ENCODE measurements around the gene CDCA5. TPM values are rescaled to one million over a fixed set of nuclear protein-coding genes. Genes with fewer than 3 reads are reported as not detected.

Gene CDCA5
- total and polyA plus RNA-seq, 4 donors = 1.8 to 2.7 (median 2.2) TPM

DNA sequence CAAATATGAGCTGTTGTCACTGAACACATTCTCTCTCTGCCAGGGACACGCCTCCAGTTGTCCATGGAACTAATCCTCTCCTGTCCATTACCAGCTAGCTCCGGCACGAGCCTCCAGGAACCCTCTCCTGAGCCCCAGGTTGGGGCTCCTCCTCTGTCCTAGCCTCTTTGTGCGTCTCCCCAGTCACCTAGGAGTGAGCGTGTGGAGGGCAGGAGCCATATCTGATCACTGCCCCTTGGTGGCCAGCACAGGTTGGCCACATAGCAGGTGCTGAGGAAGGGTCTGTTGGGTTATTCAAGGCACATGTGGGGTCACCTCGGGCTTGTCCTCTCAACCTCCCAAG lies 48.0 kb upstream of the CDCA5 start:
- DNase-seq (no peak), ATAC-seq (ENCODE audit: insufficient read depth, low FRiP score) (no peak)
- H3K27ac ChIP-seq (ENCODE audit: low read depth in 1 of 2, low read length in 1 of 2) = no peak overlapping the region
- WGBS, 2 donors = 84 to 87% methylated on average over 6 of the region's 6 CpGs
- no peak overlapping the region for H3K9ac ChIP-seq (ENCODE audit: insufficient read depth in 1 of 2, low read length in 2 of 2)
- TF ChIP-seq, protein P1, sequence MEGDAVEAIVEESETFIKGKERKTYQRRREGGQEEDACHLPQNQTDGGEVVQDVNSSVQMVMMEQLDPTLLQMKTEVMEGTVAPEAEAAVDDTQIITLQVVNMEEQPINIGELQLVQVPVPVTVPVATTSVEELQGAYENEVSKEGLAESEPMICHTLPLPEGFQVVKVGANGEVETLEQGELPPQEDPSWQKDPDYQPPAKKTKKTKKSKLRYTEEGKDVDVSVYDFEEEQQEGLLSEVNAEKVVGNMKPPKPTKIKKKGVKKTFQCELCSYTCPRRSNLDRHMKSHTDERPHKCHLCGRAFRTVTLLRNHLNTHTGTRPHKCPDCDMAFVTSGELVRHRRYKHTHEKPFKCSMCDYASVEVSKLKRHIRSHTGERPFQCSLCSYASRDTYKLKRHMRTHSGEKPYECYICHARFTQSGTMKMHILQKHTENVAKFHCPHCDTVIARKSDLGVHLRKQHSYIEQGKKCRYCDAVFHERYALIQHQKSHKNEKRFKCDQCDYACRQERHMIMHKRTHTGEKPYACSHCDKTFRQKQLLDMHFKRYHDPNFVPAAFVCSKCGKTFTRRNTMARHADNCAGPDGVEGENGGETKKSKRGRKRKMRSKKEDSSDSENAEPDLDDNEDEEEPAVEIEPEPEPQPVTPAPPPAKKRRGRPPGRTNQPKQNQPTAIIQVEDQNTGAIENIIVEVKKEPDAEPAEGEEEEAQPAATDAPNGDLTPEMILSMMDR (IDR thresholded peaks at IDR 0.05; ENCODE audit: control extremely low read depth, extremely low read depth) = no peak
- peaks cover 24 to 57% (median 38%) of the 10 kb centered on the region in 4 donors for H3K36me3 ChIP-seq (ENCODE audit: control insufficient read depth in 4 of 4, insufficient read depth in 4 of 4, low read length in 4 of 4)
- H3K4me3 ChIP-seq = no peak overlapping the region
- no peaks in the 10 kb centered on the region for H3K27me3 ChIP-seq (ENCODE audit: control insufficient read depth in 3 of 3, insufficient read depth in 3 of 3, low read length in 2 of 3)
- peaks cover 0 to 20% (median 12%) of the 10 kb centered on the region in 5 donors for H3K4me1 ChIP-seq (ENCODE audit: control insufficient read depth in 5 of 5, insufficient read depth in 5 of 5, low read length in 5 of 5)
- no peaks in the 10 kb centered on the region for H3K9me3 ChIP-seq (ENCODE audit: control insufficient read depth in 4 of 4, insufficient read depth in 3 of 4, low read length in 3 of 4)

DNA sequence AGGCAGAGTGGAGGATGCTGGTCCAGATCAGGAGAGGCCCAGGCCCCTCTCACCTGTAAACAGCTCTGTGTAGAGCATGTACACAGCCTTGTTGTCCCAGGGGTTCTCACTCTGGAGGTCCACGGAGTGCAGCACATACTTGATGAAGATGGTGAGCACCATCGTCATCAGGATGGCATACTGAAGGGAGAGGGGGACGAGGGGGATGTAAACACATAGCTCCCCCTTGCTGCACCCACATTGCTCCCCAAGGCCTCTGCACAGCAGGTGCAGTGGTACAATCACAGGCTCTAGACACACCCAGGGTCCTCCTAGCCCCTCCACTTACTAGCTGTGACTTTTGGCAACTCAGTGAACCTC lies 47.6 kb upstream of the CDCA5 start:
- 90 to 94% methylated on average over 3 of the region's 3 CpGs for WGBS, 2 donors
- TF ChIP-seq, protein P1 (IDR thresholded peaks at IDR 0.05; ENCODE audit: control extremely low read depth, extremely low read depth) = no peak
- Histone ChIP-seq H3K9ac (ENCODE audit: insufficient read depth in 1 of 2, low read length in 2 of 2) (no peak overlapping the region), H3K9me3 (ENCODE audit: control insufficient read depth in 4 of 4, insufficient read depth in 3 of 4, low read length in 3 of 4) (no peaks in the 10 kb centered on the region), H3K36me3 (ENCODE audit: control insufficient read depth in 4 of 4, insufficient read depth in 4 of 4, low read length in 4 of 4) (peaks cover 24 to 62% (median 40%) of the 10 kb centered on the region in 4 donors), H3K4me3 (no peak overlapping the region), H3K27ac (ENCODE audit: low read depth in 1 of 2, low read length in 1 of 2) (no peak overlapping the region), H3K27me3 (ENCODE audit: control insufficient read depth in 3 of 3, insufficient read depth in 3 of 3, low read length in 2 of 3) (no peaks in the 10 kb centered on the region), H3K4me1 (ENCODE audit: control insufficient read depth in 5 of 5, insufficient read depth in 5 of 5, low read length in 5 of 5) (peaks cover 0 to 19% (median 12%) of the 10 kb centered on the region in 5 donors)
- ATAC-seq (ENCODE audit: insufficient read depth, low FRiP score) (no peak), DNase-seq (no peak)

DNA sequence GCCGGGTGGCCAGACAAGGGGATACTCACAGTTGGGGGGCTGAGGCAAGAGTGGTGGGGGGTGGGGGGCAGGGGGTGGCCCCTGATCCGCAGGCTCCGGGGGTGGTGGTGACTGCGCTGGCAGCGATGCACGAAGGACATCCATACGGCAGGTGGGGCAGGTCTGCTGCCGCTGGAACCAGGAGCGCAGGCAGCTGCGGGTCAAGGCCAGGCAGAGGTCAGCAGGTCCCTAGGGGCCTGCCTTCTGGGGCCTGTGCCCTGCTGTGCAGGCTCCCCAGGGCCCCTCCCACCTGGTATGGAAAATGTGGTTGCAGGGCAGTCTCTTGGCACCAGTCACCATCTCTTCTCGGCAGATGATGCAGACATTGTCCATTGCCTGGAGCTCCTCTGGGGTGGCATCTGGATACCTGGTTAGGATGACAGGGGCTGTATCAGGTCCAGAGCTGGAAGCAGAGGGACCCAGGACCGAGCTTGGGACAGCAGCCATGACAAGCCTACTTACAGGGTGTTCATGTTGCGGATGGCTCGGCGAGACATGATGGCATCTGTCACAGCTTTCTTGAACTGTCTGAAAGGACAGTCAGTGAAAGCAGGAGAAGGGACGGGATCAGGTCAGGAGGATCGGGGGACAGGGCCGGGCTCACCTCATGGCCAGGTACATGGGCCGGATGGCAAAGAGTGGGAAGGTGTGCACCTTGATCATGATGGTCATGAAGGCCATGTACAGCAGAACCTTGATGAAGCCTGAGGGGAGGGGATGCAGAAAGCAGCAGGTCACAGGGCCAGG lies 47.0 kb upstream of the CDCA5 start:
- H3K9ac ChIP-seq (ENCODE audit: insufficient read depth in 1 of 2, low read length in 2 of 2) = no peak overlapping the region
- ATAC-seq (ENCODE audit: insufficient read depth, low FRiP score) (no peak), DNase-seq (no peak)
- TF ChIP-seq, protein P1 (IDR thresholded peaks at IDR 0.05; ENCODE audit: control extremely low read depth, extremely low read depth) = no peak
- H3K4me3 ChIP-seq = no peak overlapping the region
- no peak overlapping the region for H3K27ac ChIP-seq (ENCODE audit: low read depth in 1 of 2, low read length in 1 of 2)
- no peaks in the 10 kb centered on the region for H3K9me3 ChIP-seq (ENCODE audit: control insufficient read depth in 4 of 4, insufficient read depth in 3 of 4, low read length in 3 of 4)
- peaks cover 0 to 19% (median 12%) of the 10 kb centered on the region in 5 donors for H3K4me1 ChIP-seq (ENCODE audit: control insufficient read depth in 5 of 5, insufficient read depth in 5 of 5, low read length in 5 of 5)
- no peaks in the 10 kb centered on the region for H3K27me3 ChIP-seq (ENCODE audit: control insufficient read depth in 3 of 3, insufficient read depth in 3 of 3, low read length in 2 of 3)
- WGBS, 2 donors = 90 to 92% methylated on average over 19 of the region's 19 CpGs
- H3K36me3 ChIP-seq (ENCODE audit: control insufficient read depth in 4 of 4, insufficient read depth in 4 of 4, low read length in 4 of 4) = peaks cover 24 to 66% (median 41%) of the 10 kb centered on the region in 4 donors
